HS-5 (cell line): ENCODE measurements around the gene CACNA1B.

Experiments used
- DNase-seq: peaks from one replicate; pipeline ENCODE4 v3.0.0-alpha.2; 2012; ENCODE audit warnings: low read depth

Gene CACNA1B

GRCh38 chr9:137920753-137921152, 43.2 kb downstream of the CACNA1B start:
- DNase-seq: no peak

GRCh38 chr9:137924169-137924568, 46.6 kb downstream of the CACNA1B start:
- DNase-seq: no peak

- no peak for DNase-seq
Measured at GRCh38 chr9:137924761-137925369, 47.3 kb downstream of the CACNA1B start.

- no peak for DNase-seq
Measured at GRCh38 chr9:137943655-137944054, 66.1 kb downstream of the CACNA1B start.

GRCh38 chr9:137945581-137945980, 68.0 kb downstream of the CACNA1B start:
- DNase-seq: no peak

GRCh38 chr9:137946993-137947392, 69.4 kb downstream of the CACNA1B start:
- DNase-seq: no peak

- no peak for DNase-seq
Measured at GRCh38 chr9:137948642-137949041, 71.1 kb downstream of the CACNA1B start.

GRCh38 chr9:137949260-137949659, 71.7 kb downstream of the CACNA1B start:
- no peak for DNase-seq

GRCh38 chr9:137951107-137951506, 73.5 kb downstream of the CACNA1B start:
- no peak for DNase-seq

- no peak for DNase-seq
Measured at GRCh38 chr9:137951597-137952490, 74.3 kb downstream of the CACNA1B start.

- no peak for DNase-seq
Measured at GRCh38 chr9:137952976-137953666, 75.5 kb downstream of the CACNA1B start.

GRCh38 chr9:137953683-137954438, 76.3 kb downstream of the CACNA1B start:
- no peak for DNase-seq

GRCh38 chr9:137955224-137955570, 77.6 kb downstream of the CACNA1B start:
- no peak for DNase-seq

GRCh38 chr9:137955586-137955985, 78.0 kb downstream of the CACNA1B start:
- no peak for DNase-seq

GRCh38 chr9:137956039-137956438, 78.5 kb downstream of the CACNA1B start:
- no peak for DNase-seq

GRCh38 chr9:137956688-137957385, 79.3 kb downstream of the CACNA1B start:
- DNase-seq: no peak

- no peak for DNase-seq
Measured at GRCh38 chr9:137959641-137960411, 82.2 kb downstream of the CACNA1B start.

GRCh38 chr9:137960496-137960895, 82.9 kb downstream of the CACNA1B start:
- no peak for DNase-seq

GRCh38 chr9:137963525-137963924, 85.9 kb downstream of the CACNA1B start:
- no peak for DNase-seq

GRCh38 chr9:137965177-137965795, 87.7 kb downstream of the CACNA1B start:
- no peak for DNase-seq
